ENCODE results near the gene APOC1. TPM values are rescaled to one million over a fixed set of nuclear protein-coding genes. Genes with fewer than 3 reads are reported as not detected.
"Not testable (repeated sequence)": the region's sequence is repeated elsewhere in the genome, so short reads cannot be mapped to it uniquely, and the experiment has no call there.

Gene APOC1
- polyA plus RNA-seq (ENCODE audit: low read depth in 6 of 6), result not detected

DNA sequence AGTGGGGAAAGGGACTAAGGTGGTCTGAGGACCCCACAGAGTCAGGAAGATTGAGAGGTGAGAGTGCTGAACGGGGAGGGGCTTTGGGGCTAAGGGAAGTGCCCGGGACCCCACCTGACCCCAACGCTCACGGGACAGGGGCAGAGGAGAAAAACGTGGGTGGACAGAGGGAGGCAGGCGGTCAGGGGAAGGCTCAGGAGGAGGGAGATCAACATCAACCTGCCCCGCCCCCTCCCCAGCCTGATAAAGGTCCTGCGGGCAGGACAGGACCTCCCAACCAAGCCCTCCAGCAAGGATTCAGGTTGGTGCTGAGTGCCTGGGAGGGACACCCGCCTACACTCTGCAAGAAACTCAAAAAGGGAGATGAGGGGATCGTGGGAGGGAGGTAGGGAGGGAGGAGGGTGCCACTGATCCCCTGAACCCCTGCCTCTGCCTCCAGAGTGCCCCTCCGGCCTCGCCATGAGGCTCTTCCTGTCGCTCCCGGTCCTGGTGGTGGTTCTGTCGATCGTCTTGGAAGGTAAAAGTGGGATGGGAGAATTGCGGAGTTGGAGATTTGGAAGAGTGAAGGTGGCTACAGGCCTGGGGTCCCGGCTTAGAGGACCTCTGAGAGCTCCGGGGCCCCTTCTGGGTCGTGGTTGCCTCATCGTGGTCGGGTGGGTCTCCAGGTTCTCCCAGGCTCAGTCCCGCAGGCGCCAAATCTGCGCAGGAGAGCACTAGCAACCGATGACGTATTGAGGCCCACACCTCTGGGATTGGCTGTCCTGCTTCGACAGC, at the start of gene APOC1:
Gene APOC1 (plus strand): TSS at position 176 of the 774 bp plus-strand sequence. CDS start 284 bp downstream, at position 460.
- peak within 1 kb of the TSS in 5 of 6 donors; percentile 26 to 93 (median 84) for H3K27ac Mint-ChIP-seq
- ATAC-seq (ENCODE audit: low read depth in 2 of 2), result peak; percentile 97

DNA sequence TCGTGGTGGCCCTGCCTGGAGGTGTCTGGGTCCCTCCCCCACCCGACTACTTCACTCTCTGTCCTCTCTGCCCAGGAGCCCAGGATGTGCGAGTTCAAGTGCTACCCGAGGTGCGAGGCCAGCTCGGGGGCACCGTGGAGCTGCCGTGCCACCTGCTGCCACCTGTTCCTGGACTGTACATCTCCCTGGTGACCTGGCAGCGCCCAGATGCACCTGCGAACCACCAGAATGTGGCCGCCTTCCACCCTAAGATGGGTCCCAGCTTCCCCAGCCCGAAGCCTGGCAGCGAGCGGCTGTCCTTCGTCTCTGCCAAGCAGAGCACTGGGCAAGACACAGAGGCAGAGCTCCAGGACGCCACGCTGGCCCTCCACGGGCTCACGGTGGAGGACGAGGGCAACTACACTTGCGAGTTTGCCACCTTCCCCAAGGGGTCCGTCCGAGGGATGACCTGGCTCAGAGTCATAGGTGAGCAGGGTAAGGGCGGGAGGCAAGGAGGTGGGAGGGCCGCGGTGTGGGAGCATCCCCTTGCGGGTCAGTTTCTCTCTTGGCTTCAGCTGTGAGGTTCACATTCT, 49.1 kb upstream of the APOC1 start:
- Mint-ChIP-seq H3K4me1 (no peaks in the 10 kb centered on the region), H3K4me3 (no peak overlapping the region), H3K27me3 (peaks cover 0 to 11% (median 5%) of the 10 kb centered on the region in 3 donors), H3K9me3 (peaks cover 0 to 6% (median 0%) of the 10 kb centered on the region in 7 donors), H3K27ac (peak overlapping the region in 1 of 6 donors; percentile 34), H3K36me3 (no peaks in the 10 kb centered on the region)
- ATAC-seq (ENCODE audit: low read depth in 2 of 2) (no peak), DNase-seq (no peak)

More for the DNA sequence above, at the start of gene APOC1:
- Mint-ChIP-seq H3K4me3 (peak within 1 kb of the TSS; percentile 72 to 98 (median 95)), H3K4me1 (peaks cover 11 to 15% (median 12%) of the 10 kb centered on the region in 3 donors), H3K27me3 (peaks cover 8 to 44% (median 41%) of the 10 kb centered on the region in 3 donors)
- not testable (repeated sequence) for H3K9me3 Mint-ChIP-seq, H3K36me3 Mint-ChIP-seq
- DNase-seq, result peak; percentile 74

DNA sequence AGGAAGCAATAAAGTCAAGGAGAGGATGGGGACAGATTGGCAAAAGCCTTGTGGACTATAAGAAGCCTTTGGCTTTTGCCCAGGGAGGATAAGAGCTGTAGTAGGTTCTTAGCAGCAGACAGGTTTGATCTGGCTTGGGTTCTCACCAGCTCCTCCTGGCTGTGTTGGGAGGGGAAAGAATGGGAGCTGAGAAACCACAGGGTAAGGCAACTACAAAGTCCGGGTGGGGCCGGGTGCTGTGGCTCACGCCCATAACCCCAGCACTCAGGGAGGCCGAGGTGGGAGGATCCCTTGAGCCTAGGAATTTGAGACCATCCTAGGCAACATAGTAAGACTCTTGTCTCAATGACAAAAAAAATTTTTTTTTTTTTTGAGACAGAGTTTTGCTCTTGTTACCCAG, 47.7 kb upstream of the APOC1 start:
- DNase-seq (no peak), ATAC-seq (ENCODE audit: low read depth in 2 of 2) (no peak)
- peaks cover 0 to 5% (median 0%) of the 10 kb centered on the region in 7 donors for H3K9me3 Mint-ChIP-seq
- no peaks in the 10 kb centered on the region for H3K4me1 Mint-ChIP-seq
- H3K27ac Mint-ChIP-seq, result no peak overlapping the region
- H3K36me3 Mint-ChIP-seq, result no peaks in the 10 kb centered on the region
- H3K27me3 Mint-ChIP-seq, result peaks cover 0 to 7% (median 5%) of the 10 kb centered on the region in 3 donors
- no peak overlapping the region for H3K4me3 Mint-ChIP-seq

DNA sequence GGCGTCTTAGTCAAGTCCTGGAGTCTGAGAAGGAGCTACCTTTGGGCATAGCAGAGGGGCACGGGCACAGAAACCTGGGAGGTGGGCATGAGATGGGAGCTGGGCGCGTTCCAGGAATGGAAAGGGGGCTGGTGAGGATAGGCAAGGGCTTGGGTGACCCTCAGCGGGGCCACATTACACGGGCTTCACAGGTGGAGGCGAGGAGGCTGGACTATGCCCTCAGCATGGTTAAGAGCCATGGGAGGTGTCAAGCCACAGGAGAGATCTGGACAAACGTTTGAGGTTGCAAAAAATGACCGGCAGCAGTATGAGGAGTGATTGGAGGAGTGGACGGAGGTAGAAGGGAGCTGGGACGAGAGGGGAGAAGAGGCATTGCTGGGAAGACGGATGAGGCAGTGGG, 46.8 kb upstream of the APOC1 start:
- H3K27me3 Mint-ChIP-seq, result peaks cover 0 to 5% (median 5%) of the 10 kb centered on the region in 3 donors
- H3K9me3 Mint-ChIP-seq, result no peaks in the 10 kb centered on the region
- H3K27ac Mint-ChIP-seq, result peak overlapping the region in 1 of 6 donors; percentile 17
- ATAC-seq (ENCODE audit: low read depth in 2 of 2) (no peak), DNase-seq (no peak)
- H3K36me3 Mint-ChIP-seq, result no peaks in the 10 kb centered on the region
- no peaks in the 10 kb centered on the region for H3K4me1 Mint-ChIP-seq
- H3K4me3 Mint-ChIP-seq, result peak overlapping the region in 1 of 8 donors; percentile 69

DNA sequence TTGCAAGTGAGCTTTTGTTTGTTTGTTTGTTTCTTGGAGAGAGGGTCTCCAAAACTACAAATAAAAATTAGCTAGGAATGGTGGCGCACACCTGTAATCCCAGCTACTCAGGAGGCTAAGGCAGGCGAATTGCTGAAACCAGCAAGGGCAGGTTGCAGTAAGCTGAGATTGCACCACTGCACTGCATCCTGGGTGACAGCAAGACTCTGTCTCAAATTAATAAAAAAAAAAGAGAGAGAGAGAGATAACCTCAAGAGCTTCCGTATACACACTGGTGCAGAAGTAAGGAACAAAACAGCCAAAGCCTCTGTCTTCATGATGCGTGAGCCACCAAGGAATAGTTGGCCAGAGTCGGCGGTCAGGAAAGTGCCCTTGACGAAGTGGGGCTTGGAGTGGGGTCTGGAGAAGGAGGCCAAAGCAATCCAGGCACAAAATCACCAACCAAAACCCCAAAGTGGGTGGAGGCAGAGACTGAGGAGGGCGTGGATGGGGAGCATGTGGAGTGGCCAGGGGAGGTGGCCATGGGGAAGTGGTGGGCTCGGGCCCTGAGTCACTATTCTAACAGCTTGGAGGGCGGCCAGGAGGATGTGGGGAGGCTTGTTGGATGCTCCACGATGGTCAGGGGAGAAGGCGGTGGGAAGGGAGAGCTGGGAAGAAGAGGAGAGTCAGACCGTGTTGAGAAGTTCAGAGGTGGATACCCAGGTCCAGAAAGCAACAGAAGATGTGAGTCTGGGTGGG, 44.5 kb upstream of the APOC1 start:
- H3K27ac Mint-ChIP-seq, result peak overlapping the region in 1 of 6 donors; percentile 60
- DNase-seq, result no peak
- no peaks in the 10 kb centered on the region for H3K4me1 Mint-ChIP-seq
- H3K4me3 Mint-ChIP-seq, result peak overlapping the region in 1 of 8 donors; percentile 68
- H3K27me3 Mint-ChIP-seq, result peaks cover 0 to 5% (median 5%) of the 10 kb centered on the region in 3 donors
- no peaks in the 10 kb centered on the region for H3K36me3 Mint-ChIP-seq
- no peak for ATAC-seq (ENCODE audit: low read depth in 2 of 2)
- H3K9me3 Mint-ChIP-seq, result no peaks in the 10 kb centered on the region

DNA sequence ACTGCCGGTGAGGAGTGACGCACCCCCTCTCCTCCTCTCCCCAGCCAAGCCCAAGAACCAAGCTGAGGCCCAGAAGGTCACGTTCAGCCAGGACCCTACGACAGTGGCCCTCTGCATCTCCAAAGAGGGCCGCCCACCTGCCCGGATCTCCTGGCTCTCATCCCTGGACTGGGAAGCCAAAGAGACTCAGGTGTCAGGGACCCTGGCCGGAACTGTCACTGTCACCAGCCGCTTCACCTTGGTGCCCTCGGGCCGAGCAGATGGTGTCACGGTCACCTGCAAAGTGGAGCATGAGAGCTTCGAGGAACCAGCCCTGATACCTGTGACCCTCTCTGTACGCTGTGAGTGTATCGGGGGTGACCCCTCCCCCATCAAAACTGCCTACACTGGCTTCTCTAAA, 42.6 kb upstream of the APOC1 start:
- no peaks in the 10 kb centered on the region for H3K36me3 Mint-ChIP-seq
- no peak for ATAC-seq (ENCODE audit: low read depth in 2 of 2)
- DNase-seq, result no peak
- peaks cover 0 to 5% (median 0%) of the 10 kb centered on the region in 3 donors for H3K27me3 Mint-ChIP-seq
- H3K27ac Mint-ChIP-seq, result no peak overlapping the region
- no peaks in the 10 kb centered on the region for H3K4me1 Mint-ChIP-seq
- H3K4me3 Mint-ChIP-seq, result no peak overlapping the region
- H3K9me3 Mint-ChIP-seq, result no peaks in the 10 kb centered on the region

DNA sequence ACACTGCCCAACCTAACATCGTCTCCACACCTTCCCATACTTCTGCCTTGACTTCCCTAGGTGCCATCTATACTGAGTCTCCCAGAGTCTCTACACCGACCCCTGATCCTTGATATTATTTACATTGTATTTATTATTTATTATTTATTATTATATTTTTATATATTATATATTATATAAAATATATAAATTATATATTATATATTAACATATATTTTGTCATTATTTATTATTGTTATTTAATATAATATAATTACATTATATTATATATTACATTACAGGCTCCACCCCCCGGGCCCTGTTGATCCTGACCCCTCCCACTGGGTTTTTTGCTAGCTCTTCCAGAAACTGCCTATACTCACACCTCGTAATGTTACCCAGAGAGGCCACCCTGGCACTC, 41.7 kb upstream of the APOC1 start:
- H3K27ac Mint-ChIP-seq, result no peak overlapping the region
- H3K4me3 Mint-ChIP-seq, result peak overlapping the region in 1 of 8 donors; percentile 7
- peaks cover 0 to 5% (median 2%) of the 10 kb centered on the region in 3 donors for H3K4me1 Mint-ChIP-seq
- DNase-seq, result no peak
- no peaks in the 10 kb centered on the region for H3K36me3 Mint-ChIP-seq
- no peak for ATAC-seq (ENCODE audit: low read depth in 2 of 2)
- H3K9me3 Mint-ChIP-seq, result no peaks in the 10 kb centered on the region
- H3K27me3 Mint-ChIP-seq, result peaks cover 0 to 5% (median 0%) of the 10 kb centered on the region in 3 donors

DNA sequence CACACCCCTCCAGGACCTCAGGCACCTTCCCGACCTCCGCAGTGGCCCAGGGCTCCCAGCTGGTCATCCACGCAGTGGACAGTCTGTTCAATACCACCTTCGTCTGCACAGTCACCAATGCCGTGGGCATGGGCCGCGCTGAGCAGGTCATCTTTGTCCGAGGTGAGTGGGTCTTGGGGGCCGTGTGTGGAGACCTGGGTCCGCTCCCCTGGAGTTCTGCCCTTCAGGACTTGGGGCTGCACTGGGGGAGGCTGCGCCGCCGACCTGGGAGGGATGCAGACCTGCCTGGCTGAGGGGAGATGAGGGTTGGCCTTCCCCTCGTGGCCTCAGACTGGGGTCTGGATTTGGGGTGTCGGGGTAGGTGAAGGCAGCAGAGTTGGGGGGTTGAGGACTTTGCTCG, 40.1 kb upstream of the APOC1 start:
- H3K27ac Mint-ChIP-seq, result no peak overlapping the region
- no peak overlapping the region for H3K4me3 Mint-ChIP-seq
- H3K9me3 Mint-ChIP-seq, result no peaks in the 10 kb centered on the region
- no peaks in the 10 kb centered on the region for H3K36me3 Mint-ChIP-seq
- DNase-seq (no peak), ATAC-seq (ENCODE audit: low read depth in 2 of 2) (no peak)
- H3K27me3 Mint-ChIP-seq, result peaks cover 0 to 5% (median 4%) of the 10 kb centered on the region in 3 donors
- H3K4me1 Mint-ChIP-seq, result peaks cover 0 to 5% (median 2%) of the 10 kb centered on the region in 3 donors

DNA sequence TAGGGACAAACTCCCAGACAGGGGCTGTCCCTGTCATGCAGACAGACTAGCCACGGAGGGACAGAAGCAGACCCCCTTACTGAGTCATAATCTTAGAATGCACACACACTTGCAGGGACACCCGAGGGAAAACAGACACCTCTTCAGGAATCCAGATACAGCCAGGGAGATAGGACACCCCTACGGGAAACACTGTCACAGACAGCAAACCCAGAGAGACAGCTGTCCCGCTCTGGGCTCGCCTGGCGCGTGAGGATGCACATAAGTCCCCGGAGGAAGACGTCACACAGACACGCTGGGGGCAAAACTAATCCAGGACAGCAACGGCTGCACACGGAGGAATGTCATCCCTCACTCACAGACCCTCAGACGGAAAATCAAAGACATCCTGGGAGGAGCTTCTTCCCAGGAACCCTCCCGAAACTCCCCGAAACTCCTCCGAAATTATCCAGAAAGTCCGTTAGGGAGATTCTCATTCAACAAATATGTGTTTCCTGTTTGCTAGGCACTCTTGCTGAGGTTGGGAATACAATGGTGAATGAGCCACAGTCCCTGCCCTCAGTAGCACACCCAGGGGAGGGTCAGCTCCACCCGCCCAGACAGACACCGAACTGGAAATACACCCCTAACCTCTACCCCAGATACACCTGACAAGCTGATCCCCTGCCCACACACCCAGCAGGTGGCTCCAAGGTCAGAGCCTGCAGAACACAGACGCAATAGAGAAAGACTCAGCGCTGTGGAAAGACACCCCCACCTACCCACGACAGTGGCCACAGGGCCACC, 38.5 kb upstream of the APOC1 start:
- Mint-ChIP-seq H3K27ac (peak overlapping the region in 1 of 6 donors; percentile 6), H3K36me3 (no peaks in the 10 kb centered on the region), H3K4me3 (peak overlapping the region in 2 of 8 donors; percentile 53 to 61), H3K4me1 (peaks cover 0 to 5% (median 2%) of the 10 kb centered on the region in 3 donors), H3K9me3 (no peaks in the 10 kb centered on the region), H3K27me3 (peaks cover 0 to 10% (median 8%) of the 10 kb centered on the region in 3 donors)
- ATAC-seq (ENCODE audit: low read depth in 2 of 2) (no peak), DNase-seq (no peak)

DNA sequence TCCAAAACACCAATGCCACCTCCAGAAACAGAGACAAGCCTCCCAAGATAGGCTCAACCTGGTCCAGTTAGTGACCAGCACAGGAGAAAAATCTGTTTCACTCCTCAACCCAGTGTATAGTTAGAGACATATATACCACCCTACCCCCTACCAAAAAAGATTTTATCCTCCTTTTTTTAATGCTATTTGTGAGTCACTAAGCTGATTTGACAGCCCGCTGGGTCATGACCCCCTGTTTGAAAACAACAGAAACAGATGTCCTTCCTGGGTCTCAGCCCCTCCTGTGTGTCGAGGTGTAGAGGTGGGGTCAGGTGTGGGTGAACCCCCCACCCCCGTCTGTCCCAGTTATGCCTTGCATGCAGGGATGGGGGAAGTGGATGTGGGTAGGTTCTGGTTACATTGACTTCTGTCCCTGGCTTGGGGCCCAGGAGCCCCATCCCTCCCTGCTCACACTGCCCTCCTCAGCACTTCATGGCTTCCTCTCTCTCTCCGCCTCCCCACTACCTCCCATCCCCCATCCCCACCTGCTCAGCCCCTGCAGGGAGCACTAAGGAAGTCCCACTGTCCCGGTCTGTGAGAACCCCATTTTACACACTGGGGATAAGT, 37.4 kb upstream of the APOC1 start:
- Mint-ChIP-seq H3K4me3 (peak overlapping the region in 1 of 8 donors; percentile 48), H3K9me3 (no peaks in the 10 kb centered on the region), H3K36me3 (no peaks in the 10 kb centered on the region), H3K4me1 (peaks cover 0 to 5% (median 2%) of the 10 kb centered on the region in 3 donors), H3K27ac (peak overlapping the region in 2 of 6 donors; percentile 77 to 82), H3K27me3 (peaks cover 0 to 13% (median 8%) of the 10 kb centered on the region in 3 donors)
- ATAC-seq (ENCODE audit: low read depth in 2 of 2) (no peak), DNase-seq (no peak)

DNA sequence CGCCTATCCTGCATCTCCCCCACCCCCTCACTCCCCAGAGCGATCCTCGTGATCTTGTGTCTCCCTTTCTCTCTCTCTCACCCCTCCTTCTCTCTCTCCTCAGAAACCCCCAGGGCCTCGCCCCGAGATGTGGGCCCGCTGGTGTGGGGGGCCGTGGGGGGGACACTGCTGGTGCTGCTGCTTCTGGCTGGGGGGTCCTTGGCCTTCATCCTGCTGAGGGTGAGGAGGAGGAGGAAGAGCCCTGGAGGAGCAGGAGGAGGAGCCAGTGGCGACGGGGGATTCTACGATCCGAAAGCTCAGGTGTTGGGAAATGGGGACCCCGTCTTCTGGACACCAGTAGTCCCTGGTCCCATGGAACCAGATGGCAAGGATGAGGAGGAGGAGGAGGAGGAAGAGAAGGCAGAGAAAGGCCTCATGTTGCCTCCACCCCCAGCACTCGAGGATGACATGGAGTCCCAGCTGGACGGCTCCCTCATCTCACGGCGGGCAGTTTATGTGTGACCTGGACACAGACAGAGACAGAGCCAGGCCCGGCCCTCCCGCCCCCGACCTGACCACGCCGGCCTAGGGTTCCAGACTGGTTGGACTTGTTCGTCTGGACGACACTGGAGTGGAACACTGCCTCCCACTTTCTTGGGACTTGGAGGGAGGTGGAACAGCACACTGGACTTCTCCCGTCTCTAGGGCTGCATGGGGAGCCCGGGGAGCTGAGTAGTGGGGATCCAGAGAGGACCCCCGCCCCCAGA, 36.1 kb upstream of the APOC1 start:
- peaks cover 0 to 17% (median 8%) of the 10 kb centered on the region in 3 donors for H3K27me3 Mint-ChIP-seq
- H3K4me1 Mint-ChIP-seq, result peaks cover 0 to 5% (median 2%) of the 10 kb centered on the region in 3 donors
- no peak for DNase-seq

More for the DNA sequence above, 36.1 kb upstream of the APOC1 start:
- ATAC-seq (ENCODE audit: low read depth in 2 of 2), result no peak
- Mint-ChIP-seq H3K27ac (peak overlapping the region in 1 of 6 donors; percentile 59), H3K9me3 (no peaks in the 10 kb centered on the region), H3K36me3 (no peaks in the 10 kb centered on the region), H3K4me3 (no peak overlapping the region)

All from naive B cell (primary cell).